Gastrocnemius medialis (tissue), 4 donors: ENCODE measurements around the gene SND1.

Experiments
- CTCF ChIP-seq, 5 experiments: fragments of 450-650 bp in 3 of 5; fragments of 200-600 bp in 2 of 5; sonication (generic) in 2 of 5; IDR thresholded peaks in 4 of 5; conservative IDR thresholded peaks in 1 of 5; 1 replicate in 4 of 5; 2 replicates in 1 of 5; pipeline ENCODE4 v1.5.1; 2016 to 2019; ENCODE audit warnings: antibody characterized with exemption in 5 of 5, mild to moderate bottlenecking in 3 of 5, moderate library complexity in 3 of 5
- POLR2A ChIP-seq, 2 donors: fragments of 450-650 bp; IDR thresholded peaks; one replicate each; pipeline ENCODE4 v1.6.1; 2017; ENCODE audit warnings: antibody characterized with exemption in 2 of 2, mild to moderate bottlenecking in 2 of 2, moderate library complexity in 2 of 2

- TF ChIP-seq CTCF (IDR thresholded peaks at IDR 0.05 in 4 of 5, conservative IDR thresholded peaks at IDR 0.05 in 1 of 5) (no peak), POLR2A (IDR thresholded peaks at IDR 0.05) (no peak)
Observed at GRCh38 chr7:128115821-128116723, 464.1 kb downstream of the SND1 start.
